ENCODE measurements around the gene GPR33. TPM values are rescaled to one million over a fixed set of nuclear protein-coding genes. Genes with fewer than 3 reads are reported as not detected.
"Not testable (repeated sequence)": the region's sequence is repeated elsewhere in the genome, so short reads cannot be mapped to it uniquely, and the experiment has no call there.

The GPR33 gene
- total RNA-seq, 4 donors from 2014 or later = not detected

GRCh38 chr14:31441273-31442111 lies 46.3 kb downstream of the GPR33 start:
- H3K27me3 ChIP-seq = no peaks in the 10 kb centered on the region
- H3K4me3 ChIP-seq = no peak overlapping the region
- TF ChIP-seq POLR2A (IDR thresholded peaks at IDR 0.05) (no peak), POLR2AphosphoS5 (IDR thresholded peaks at IDR 0.05) (no peak), EP300 (IDR thresholded peaks at IDR 0.05) (no peak), CTCF (IDR thresholded peaks at IDR 0.05) (no peak)
- no peak for ATAC-seq
- peaks cover 0 to 5% of the 10 kb centered on the region in 2 donors for H3K36me3 ChIP-seq
- H3K27ac ChIP-seq = peak overlapping the region in 2 of 4 donors; percentile 51 to 66
- peaks cover 0 to 14% (median 0%) of the 10 kb centered on the region in 3 donors for H3K4me1 ChIP-seq
- 41 to 64% methylated on average over 6 to 7 of the region's 7 CpGs for WGBS, 2 donors (ENCODE audit: low coverage in 1 of 2)
- H3K9me3 ChIP-seq = no peaks in the 10 kb centered on the region

GRCh38 chr14:31440280-31440679 lies 47.6 kb downstream of the GPR33 start:
- H3K4me3 ChIP-seq = no peak overlapping the region
- H3K9me3 ChIP-seq = no peaks in the 10 kb centered on the region
- no peaks in the 10 kb centered on the region for H3K27me3 ChIP-seq
- H3K27ac ChIP-seq = no peak overlapping the region
- no peak for TF ChIP-seq CTCF (IDR thresholded peaks at IDR 0.05)
- no peak for TF ChIP-seq EP300 (IDR thresholded peaks at IDR 0.05)
- TF ChIP-seq POLR2AphosphoS5 (IDR thresholded peaks at IDR 0.05) = no peak
- no peak for TF ChIP-seq POLR2A (IDR thresholded peaks at IDR 0.05)
- ATAC-seq = no peak
- no peaks in the 10 kb centered on the region for H3K36me3 ChIP-seq
- peaks cover 0 to 21% (median 0%) of the 10 kb centered on the region in 3 donors for H3K4me1 ChIP-seq

GRCh38 chr14:31439561-31439960 lies 48.3 kb downstream of the GPR33 start:
- no peaks in the 10 kb centered on the region for H3K36me3 ChIP-seq
- no peak overlapping the region for H3K4me3 ChIP-seq
- H3K9me3 ChIP-seq = no peaks in the 10 kb centered on the region
- WGBS, 2 donors (ENCODE audit: low coverage in 1 of 2) = 38 to 84% methylated on average over 2 of the region's 2 CpGs
- H3K4me1 ChIP-seq = peaks cover 0 to 27% (median 5%) of the 10 kb centered on the region in 3 donors
- no peaks in the 10 kb centered on the region for H3K27me3 ChIP-seq
- H3K27ac ChIP-seq = no peak overlapping the region
- ATAC-seq = no peak
- TF ChIP-seq CTCF (IDR thresholded peaks at IDR 0.05) (no peak), EP300 (IDR thresholded peaks at IDR 0.05) (no peak), POLR2A (IDR thresholded peaks at IDR 0.05) (no peak), POLR2AphosphoS5 (IDR thresholded peaks at IDR 0.05) (no peak)

- WGBS, 2 donors (ENCODE audit: low coverage in 1 of 2) = no CpG with 5 or more reads among the region's 45 CpGs
- H3K36me3 ChIP-seq, H3K27me3 ChIP-seq, H3K27ac ChIP-seq, ATAC-seq, H3K9me3 ChIP-seq, H3K4me3 ChIP-seq: not testable (repeated sequence)
- H3K4me1 ChIP-seq = peaks cover 0 to 26% (median 6%) of the 10 kb centered on the region in 3 donors
These were observed 50.7 kb downstream of the GPR33 start for GRCh38 chr14:31437045-31437691.

GRCh38 chr14:31435276-31435675 lies 52.6 kb downstream of the GPR33 start:
- no peaks in the 10 kb centered on the region for H3K36me3 ChIP-seq
- H3K4me3 ChIP-seq = no peak overlapping the region
- TF ChIP-seq CTCF (IDR thresholded peaks at IDR 0.05) (no peak), POLR2AphosphoS5 (IDR thresholded peaks at IDR 0.05) (peak; percentile 23)
- no peaks in the 10 kb centered on the region for H3K9me3 ChIP-seq
- H3K4me1 ChIP-seq = peaks cover 0 to 13% (median 6%) of the 10 kb centered on the region in 3 donors
- H3K27me3 ChIP-seq = no peaks in the 10 kb centered on the region
- H3K27ac ChIP-seq = peak overlapping the region in 3 of 4 donors; percentile 35 to 44 (median 38)
- peak; percentile 61 for ATAC-seq

Other genes starting within 250 kb of the GPR33 start
- gene HEATR5A, start 67.5 kb downstream of the GPR33 start, total RNA-seq = 10 to 100 TPM; 33.8 to 39.9 (median 35.5) TPM
- gene DTD2, start 30.5 kb downstream of the GPR33 start, total RNA-seq = 10 to 100 TPM; 21.3 to 31.1 (median 28.1) TPM
- gene NUBPL, start 73.4 kb upstream of the GPR33 start, total RNA-seq = 10 to 100 TPM in 3 of 4 donors, 1 to 10 TPM in 1; 8.1 to 24.3 (median 14.5) TPM